Left lung (tissue), 10 donors: ENCODE measurements around the gene KDELR3. TPM values are rescaled to one million over a fixed set of nuclear protein-coding genes. Genes with fewer than 3 reads are reported as not detected.
"Not testable (repeated sequence)": the region's sequence is repeated elsewhere in the genome, so short reads cannot be mapped to it uniquely, and the experiment has no call there.

Experiments used
- ATAC-seq: fragments of 200-7000 bp; cut with Tn5 transposase; one replicate; pipeline ENCODE4 v1.9.1; 2020; ENCODE audit warnings: moderate library complexity
- DNase-seq, 4 donors: peaks; one replicate each; pipeline ENCODE4 v3.0.0-alpha.2; 2013 to 2020
- H3K27ac ChIP-seq, 2 donors: fragments of 200-600 bp; sonication (generic) in 1 of 2; one replicate each; pipeline versions ENCODE4 v1.5.0 to v1.8.0; 2020 to 2021
- H3K27me3 ChIP-seq, 2 donors: fragments of 200-600 bp; sonication (generic) in 1 of 2; one replicate each; pipeline versions ENCODE4 v1.5.0 to v1.8.0; 2020 to 2021
- H3K36me3 ChIP-seq, 2 donors: fragments of 200-600 bp; sonication (generic) in 1 of 2; one replicate each; pipeline versions ENCODE4 v1.5.0 to v1.8.0; 2020 to 2021
- H3K4me1 ChIP-seq, 2 donors: fragments of 200-600 bp; one replicate each; pipeline ENCODE4 v1.8.0; 2021
- H3K4me3 ChIP-seq, 2 donors: fragments of 200-600 bp; sonication (generic) in 1 of 2; one replicate each; pipeline versions ENCODE4 v1.5.0 to v1.8.0; 2020 to 2021; ENCODE audit warnings: mild to moderate bottlenecking in 1 of 2
- H3K9me3 ChIP-seq, 2 donors: fragments of 200-600 bp; sonication (generic) in 1 of 2; one replicate each; pipeline versions ENCODE4 v1.5.0 to v1.8.0; 2020 to 2021
- CTCF ChIP-seq, 2 donors: fragments of 200-600 bp; sonication (generic) in 1 of 2; IDR thresholded peaks; one replicate each; pipeline versions ENCODE4 v1.5.0 to v1.8.0; 2021; ENCODE audit warnings: antibody characterized with exemption in 2 of 2
- intact Hi-C, 2 donors: fragments of 100-400 bp; cut with DNase I; formaldehyde crosslinking; loops; one replicate each; pipeline versions ENCODE4 v1.11.2 to v1.14.2; 2022
- polyA plus RNA-seq, 6 donors: library from polyadenylated mRNA; unstranded; fragments of 120-200 nt; gene quantifications; one replicate each; pipeline ENCODE4 v1.2.1, GENCODE V29; 2013; ENCODE audit not compliant: insufficient read length in 6 of 6
- total RNA-seq, 2 donors: library from RNA; stranded (reverse); fragmentation: NEBNext Ultra II Directional; extraction: Animal tissue kit (Norgen Biotek cat#: 25700); gene quantifications; one replicate each; pipeline ENCODE4 v1.2.1, GENCODE V29; 2021
- donor health status: DM: no; HTN: yes; CAD: no.
- donor health status: DM: no; HTN: no; CAD: no.

The KDELR3 gene
- total and polyA plus RNA-seq, 8 donors: 5.5 to 53.8 (median 7.7) TPM

- H3K9me3 ChIP-seq: no peaks in the 10 kb centered on the region
- intact Hi-C loops: no loop called here
- no peak for TF ChIP-seq CTCF (IDR thresholded peaks at IDR 0.05)
- ATAC-seq (peak; percentile 9), DNase-seq (peak in 1 of 4 donors; percentile 54)
- peaks cover 0 to 66% of the 10 kb centered on the region in 2 donors for H3K27me3 ChIP-seq
- peaks cover 7 to 27% of the 10 kb centered on the region in 2 donors for H3K4me1 ChIP-seq
- H3K36me3 ChIP-seq: no peaks in the 10 kb centered on the region
- peak overlapping the region; percentile 50 to 67 for H3K4me3 ChIP-seq
- H3K27ac ChIP-seq: peak overlapping the region; percentile 28 to 39
Observed at GRCh38 chr22:38467438-38467903, 425 bp upstream of the KDELR3 start.

GRCh38 chr22:38468443-38469305 is 778 bp downstream of the KDELR3 start:
- H3K36me3 ChIP-seq: no peaks in the 10 kb centered on the region
- ATAC-seq: peak; percentile 10
- DNase-seq: peak in 1 of 4 donors; percentile 69
- H3K27me3 ChIP-seq: peaks cover 0 to 54% of the 10 kb centered on the region in 2 donors
- H3K9me3 ChIP-seq: no peaks in the 10 kb centered on the region
- peak overlapping the region; percentile 50 to 67 for H3K4me3 ChIP-seq
- TF ChIP-seq CTCF (IDR thresholded peaks at IDR 0.05): no peak
- intact Hi-C loops: no loop called here
- peak overlapping the region in 1 of 2 donors; percentile 42 for H3K27ac ChIP-seq
- peaks cover 7 to 21% of the 10 kb centered on the region in 2 donors for H3K4me1 ChIP-seq

GRCh38 chr22:38469306-38469781 is 1.4 kb downstream of the KDELR3 start:
- H3K27ac ChIP-seq: no peak overlapping the region
- no peak for ATAC-seq
- no peak for TF ChIP-seq CTCF (IDR thresholded peaks at IDR 0.05)
- peak in 1 of 4 donors; percentile 30 for DNase-seq
- intact Hi-C loops: no loop called here
- H3K4me1 ChIP-seq: peaks cover 7 to 21% of the 10 kb centered on the region in 2 donors
- peaks cover 0 to 47% of the 10 kb centered on the region in 2 donors for H3K27me3 ChIP-seq
- no peak overlapping the region for H3K4me3 ChIP-seq
- H3K36me3 ChIP-seq: no peaks in the 10 kb centered on the region
- H3K9me3 ChIP-seq: no peaks in the 10 kb centered on the region

- intact Hi-C loops, H3K36me3 ChIP-seq, H3K27ac ChIP-seq, ATAC-seq, H3K4me3 ChIP-seq, H3K9me3 ChIP-seq: not testable (repeated sequence)
- peaks cover 7 to 21% of the 10 kb centered on the region in 2 donors for H3K4me1 ChIP-seq
- peak in 1 of 4 donors; percentile 29 for DNase-seq
- H3K27me3 ChIP-seq: peaks cover 0 to 40% of the 10 kb centered on the region in 2 donors
Observed at GRCh38 chr22:38470179-38470578, 2.3 kb downstream of the KDELR3 start.

GRCh38 chr22:38471237-38471636 is 3.3 kb downstream of the KDELR3 start:
- intact Hi-C loops: no loop called here
- no peaks in the 10 kb centered on the region for H3K36me3 ChIP-seq
- no peak for ATAC-seq
- peaks cover 0 to 29% of the 10 kb centered on the region in 2 donors for H3K27me3 ChIP-seq
- H3K9me3 ChIP-seq: no peaks in the 10 kb centered on the region
- TF ChIP-seq CTCF (IDR thresholded peaks at IDR 0.05): no peak
- peak in 1 of 4 donors; percentile 55 for DNase-seq
- no peak overlapping the region for H3K27ac ChIP-seq
- peaks cover 7 to 21% of the 10 kb centered on the region in 2 donors for H3K4me1 ChIP-seq
- H3K4me3 ChIP-seq: no peak overlapping the region
